Gastrocnemius medialis (tissue), 4 donors: ENCODE measurements around the gene TELO2.

ENCODE experiments used
- POLR2A ChIP-seq, 2 donors: fragments of 450-650 bp; IDR thresholded peaks; one replicate each; pipeline ENCODE4 v1.6.1; 2017; ENCODE audit warnings: antibody characterized with exemption in 2 of 2, mild to moderate bottlenecking in 2 of 2, moderate library complexity in 2 of 2
- TF ChIP-seq, protein P1 (sequence below), 5 experiments: fragments of 450-650 bp in 3 of 5; fragments of 200-600 bp in 2 of 5; sonication (generic) in 2 of 5; IDR thresholded peaks in 4 of 5; conservative IDR thresholded peaks in 1 of 5; 1 replicate in 4 of 5; 2 replicates in 1 of 5; pipeline ENCODE4 v1.5.1; 2016 to 2019; ENCODE audit warnings: antibody characterized with exemption in 5 of 5, mild to moderate bottlenecking in 3 of 5, moderate library complexity in 3 of 5

DNA sequence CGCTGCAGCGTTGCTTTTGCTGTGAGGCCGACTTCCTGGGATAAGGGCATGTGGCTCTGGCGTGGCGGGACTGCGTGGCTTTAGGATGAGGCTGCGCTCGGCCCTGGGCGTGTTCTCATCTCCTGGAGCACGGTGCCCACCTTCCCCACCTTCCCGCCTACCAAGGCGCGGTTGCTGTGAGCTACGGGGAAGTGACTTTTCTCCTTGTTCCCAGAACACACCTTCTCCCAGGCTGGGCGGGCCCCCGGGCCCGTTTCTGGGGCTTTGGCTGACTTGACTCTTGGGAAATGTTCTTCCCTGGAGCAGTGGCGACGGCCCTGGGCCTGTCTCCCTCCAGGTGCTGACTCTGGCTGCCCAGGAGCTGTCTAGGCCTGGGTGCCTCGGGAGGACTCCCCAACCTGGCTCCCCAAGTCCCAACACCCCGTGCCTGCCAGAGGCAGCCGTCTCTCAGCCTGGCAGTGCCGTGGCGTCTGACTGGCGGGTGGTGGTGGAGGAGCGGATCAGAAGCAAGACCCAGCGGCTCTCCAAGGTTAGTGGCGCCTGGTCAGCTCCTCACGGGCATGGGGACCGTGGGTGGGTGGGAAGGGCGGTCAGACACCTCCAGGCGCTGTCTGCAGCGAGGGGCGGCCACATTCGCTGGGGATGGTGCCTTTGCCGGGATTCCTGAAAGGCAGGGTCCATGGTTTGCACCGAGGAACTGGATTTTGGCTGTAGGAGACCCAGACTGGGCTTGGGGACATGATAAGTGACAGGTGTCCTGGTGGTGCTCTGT is 12.1 kb downstream of the TELO2 start:
- TF ChIP-seq, protein P1, sequence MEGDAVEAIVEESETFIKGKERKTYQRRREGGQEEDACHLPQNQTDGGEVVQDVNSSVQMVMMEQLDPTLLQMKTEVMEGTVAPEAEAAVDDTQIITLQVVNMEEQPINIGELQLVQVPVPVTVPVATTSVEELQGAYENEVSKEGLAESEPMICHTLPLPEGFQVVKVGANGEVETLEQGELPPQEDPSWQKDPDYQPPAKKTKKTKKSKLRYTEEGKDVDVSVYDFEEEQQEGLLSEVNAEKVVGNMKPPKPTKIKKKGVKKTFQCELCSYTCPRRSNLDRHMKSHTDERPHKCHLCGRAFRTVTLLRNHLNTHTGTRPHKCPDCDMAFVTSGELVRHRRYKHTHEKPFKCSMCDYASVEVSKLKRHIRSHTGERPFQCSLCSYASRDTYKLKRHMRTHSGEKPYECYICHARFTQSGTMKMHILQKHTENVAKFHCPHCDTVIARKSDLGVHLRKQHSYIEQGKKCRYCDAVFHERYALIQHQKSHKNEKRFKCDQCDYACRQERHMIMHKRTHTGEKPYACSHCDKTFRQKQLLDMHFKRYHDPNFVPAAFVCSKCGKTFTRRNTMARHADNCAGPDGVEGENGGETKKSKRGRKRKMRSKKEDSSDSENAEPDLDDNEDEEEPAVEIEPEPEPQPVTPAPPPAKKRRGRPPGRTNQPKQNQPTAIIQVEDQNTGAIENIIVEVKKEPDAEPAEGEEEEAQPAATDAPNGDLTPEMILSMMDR (IDR thresholded peaks at IDR 0.05 in 4 of 5, conservative IDR thresholded peaks at IDR 0.05 in 1 of 5): no peak
- TF ChIP-seq POLR2A (IDR thresholded peaks at IDR 0.05): no peak
